ENCODE results near the gene ANKRD12.
"Not testable (repeated sequence)": the region's sequence is repeated elsewhere in the genome, so short reads cannot be mapped to it uniquely, and the experiment has no call there.

The ANKRD12 gene

DNA sequence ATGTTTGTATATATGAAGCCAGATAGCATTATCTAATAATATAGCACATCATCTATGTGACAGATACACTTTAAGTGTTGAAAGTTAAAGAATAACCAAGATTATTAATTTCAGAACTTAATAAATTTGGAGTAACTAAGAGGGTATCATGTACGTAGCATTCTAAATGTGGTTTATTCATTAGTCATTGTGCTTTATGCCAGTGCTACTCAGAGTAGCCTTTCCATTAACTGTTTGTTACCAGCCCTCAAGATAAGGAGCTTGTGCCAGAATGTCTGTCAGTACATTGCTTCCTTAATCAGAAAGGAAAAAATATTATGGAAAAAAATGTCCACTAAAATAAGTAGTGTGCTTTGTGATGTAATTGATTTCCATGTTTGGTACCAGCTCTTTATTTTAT is 103.1 kb downstream of the ANKRD12 start:
- DNase-seq, result no peak

DNA sequence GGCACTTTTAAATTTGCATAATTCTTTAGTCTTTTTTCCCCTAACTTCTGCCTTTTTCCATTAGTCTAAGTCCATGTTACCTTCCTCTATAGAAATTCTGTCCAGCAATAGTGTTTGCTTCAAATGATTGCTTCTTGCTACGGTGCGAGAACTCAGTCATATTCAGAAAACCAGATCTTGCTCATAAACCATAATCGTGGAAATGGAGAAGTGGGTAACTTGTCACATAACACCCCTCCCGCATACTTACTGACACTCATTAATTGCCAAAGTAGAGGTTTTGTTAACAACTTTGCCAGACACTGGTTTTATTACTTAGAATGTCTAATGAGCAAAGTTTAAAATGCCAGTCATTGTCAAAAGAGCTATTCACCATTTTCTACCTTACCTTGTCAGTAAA is 103.7 kb downstream of the ANKRD12 start:
- DNase-seq, result no peak

DNA sequence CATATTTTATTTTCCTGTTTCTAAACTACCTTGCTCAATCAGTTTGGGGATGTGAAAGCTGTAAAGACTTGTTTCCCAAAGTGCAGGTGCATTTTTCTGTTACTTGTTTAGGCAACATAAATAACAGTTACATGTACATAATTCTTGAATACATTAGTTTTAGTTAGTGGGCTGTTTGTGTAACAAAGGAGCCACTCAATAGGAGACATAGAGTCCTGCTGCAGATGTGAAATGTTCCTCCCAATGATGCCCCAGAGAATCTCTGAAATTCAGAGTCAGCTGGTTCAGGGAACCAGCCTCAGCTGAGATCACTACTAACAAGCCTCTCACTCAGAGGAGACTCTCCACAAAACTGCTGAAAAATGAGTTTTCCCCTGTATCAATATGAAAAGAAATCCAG is 106.4 kb downstream of the ANKRD12 start:
- DNase-seq, result no peak

DNA sequence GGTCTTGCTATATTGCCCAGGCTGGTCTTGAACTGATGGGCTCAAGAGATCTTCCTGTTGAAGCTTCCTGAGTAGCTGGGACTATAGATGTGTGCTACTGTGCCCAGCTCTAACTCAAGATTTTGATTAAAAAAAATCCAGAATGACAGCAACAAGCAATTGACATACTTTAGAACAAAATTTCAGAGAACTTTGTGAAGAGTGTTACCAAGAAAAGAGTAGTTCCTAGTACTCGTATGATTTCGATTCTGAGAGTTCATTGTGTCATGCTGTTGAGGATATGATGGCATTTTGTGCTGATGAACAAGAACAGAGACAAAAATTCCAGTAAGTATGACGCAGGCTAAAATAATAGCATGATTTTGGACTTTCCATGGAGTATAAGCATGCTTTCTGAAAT is 107.8 kb downstream of the ANKRD12 start:
- DNase-seq, result no peak

DNA sequence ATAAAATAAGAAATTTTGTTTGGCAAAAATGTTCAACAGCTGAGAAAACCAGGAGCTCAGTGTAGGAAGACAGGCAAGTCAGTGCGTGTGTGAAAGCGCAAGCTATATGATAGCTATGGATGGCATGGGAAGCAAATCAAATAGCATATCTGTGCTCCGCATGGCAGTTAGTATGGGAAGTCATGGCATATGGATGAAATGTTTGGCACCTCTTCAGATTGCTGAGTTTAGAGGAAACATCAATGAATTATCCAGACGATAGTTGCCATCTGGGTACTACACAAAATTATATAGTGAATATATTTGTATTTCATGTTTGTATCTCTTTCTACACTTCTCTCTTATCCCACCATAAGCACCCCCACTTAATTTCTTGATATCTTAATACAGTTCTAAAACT is 112.1 kb downstream of the ANKRD12 start:
- no peak for DNase-seq

DNA sequence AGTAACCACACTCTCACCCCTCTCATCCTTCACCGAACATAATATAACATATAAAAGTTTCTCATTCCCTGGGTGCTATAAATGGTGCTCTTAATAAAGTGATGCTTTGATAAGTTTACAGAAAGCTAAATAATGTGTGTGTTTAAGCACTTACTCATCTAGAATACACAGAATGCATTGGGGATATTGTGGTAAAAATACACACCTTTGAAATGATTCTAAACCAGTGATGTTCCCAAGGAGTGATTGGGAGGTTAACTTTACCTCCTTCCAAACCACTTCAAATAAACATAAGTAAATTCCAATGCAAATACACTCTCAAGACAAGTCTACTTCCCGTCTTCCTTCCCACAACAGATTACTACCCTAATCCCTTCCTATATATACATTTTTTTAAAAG is 112.7 kb downstream of the ANKRD12 start:
- no peak for DNase-seq

DNA sequence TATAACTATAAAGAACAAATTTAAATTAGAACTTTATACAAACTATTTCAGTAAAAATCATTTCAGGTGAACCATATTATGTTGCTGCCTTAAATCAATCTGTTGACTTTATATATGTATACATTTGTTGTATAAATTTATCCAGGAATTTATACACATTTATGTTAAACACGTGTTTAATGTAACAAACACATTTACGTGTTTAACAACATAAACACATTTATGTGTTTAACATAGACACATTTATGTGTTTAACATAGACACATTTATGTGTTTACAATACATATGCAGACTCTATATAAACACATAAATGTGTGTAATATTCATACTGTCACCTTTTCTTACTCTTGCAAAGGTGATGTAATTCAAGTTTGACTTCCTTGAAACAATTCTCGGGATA is 122.6 kb downstream of the ANKRD12 start:
- DNase-seq, result no peak

DNA sequence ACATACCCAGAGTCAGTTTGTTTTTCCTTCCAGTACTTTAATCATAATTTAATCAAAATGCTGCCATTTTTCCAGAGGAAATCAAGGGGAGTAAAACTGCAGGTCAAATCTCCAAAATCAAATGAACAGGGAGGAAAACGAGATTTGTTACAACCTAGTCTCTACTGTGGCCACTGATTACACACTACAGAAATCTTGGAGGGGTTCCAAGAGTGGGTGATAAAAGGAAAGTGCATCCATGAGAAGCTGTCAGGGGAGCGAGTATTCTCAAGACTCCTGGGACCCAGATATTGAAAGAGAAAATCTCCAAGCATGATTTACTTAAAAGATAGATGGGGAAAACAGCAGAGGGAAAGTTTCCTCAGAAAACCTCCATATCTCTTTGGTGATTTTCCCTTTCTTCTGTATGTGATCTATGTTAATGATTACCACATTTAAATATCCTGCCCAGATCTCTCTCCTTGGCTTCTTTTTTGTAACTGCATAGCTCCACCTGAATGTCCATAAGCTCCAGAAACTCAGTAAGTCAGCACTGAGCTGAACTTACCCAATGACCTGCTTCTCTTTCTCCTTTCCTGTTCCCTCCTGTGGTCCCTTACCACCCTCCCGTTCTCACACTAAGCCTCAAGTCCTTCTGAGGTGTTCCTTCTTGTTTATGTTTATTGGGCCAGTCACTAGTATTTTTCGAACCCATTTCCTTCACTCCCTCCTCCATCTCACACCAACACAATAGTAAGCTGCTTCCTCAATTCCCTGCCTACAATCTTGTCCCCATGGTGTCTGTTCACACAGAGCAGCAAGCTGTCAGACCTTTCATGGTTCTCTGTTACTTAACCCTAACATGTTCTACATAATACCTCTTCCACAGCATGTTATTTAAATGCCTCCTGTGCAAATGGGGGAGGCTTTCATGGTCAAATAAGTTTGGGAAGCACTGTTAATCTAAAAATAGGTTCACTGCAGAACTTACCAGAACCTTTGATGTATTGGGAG is 124.1 kb downstream of the ANKRD12 start:
- no peak for DNase-seq

DNA sequence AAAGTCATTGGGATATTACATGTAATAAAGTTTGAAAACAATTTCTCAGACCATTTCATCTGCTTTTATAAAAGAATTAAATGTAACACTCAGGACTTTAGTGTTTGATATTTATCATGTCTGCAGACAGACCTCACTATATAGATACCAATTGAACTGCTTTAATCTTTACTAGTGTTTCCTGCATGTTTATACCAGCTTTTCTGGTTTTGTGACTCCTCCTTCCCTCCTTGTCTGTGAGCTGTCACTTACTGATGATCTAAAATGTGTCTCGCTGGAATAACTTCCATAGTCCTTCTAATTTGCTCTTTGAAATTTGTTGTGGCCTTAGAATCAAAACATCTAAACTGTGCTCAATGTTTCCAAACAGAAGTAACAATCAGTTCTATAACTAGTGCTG is 126.7 kb downstream of the ANKRD12 start:
- DNase-seq, result no peak

DNA sequence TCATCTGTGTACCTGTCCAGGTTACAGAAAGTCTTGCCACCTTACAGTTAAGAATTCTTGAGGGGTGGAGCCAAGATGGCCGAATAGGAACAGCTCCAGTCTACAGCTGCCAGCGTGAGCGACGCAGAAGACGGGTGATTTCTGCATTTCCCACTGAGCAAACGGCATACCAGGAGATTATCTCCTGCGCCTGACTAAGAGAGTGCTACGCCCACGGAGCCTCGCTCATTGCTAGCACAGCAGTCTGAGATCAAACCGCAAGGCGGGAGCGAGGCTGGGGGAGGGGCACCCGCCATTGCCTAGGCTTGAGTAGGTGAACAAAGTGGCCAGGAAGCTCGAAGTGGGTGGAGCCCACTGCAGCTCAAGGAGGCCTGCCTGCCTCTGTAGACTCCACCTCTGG is 128.2 kb downstream of the ANKRD12 start:
- not testable (repeated sequence) for DNase-seq

DNA sequence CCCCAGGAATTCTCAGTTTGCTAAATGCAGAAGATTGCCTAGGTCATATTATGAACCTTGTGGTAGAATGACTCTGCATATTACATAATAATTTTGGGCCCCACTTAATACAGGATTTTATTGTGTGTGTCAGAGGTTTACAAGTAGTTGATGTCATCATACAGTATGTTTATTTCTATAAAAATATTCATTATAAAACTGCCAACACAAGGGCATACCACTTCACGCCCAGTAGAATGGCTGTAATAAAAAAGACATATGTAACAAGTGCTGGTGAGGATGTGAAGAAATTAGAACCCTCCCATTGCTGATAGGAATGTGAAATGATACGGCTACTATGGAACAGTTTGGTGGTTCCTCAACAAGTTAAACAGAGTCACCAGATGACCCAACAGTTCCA is 136.6 kb downstream of the ANKRD12 start:
- no peak for DNase-seq

DNA sequence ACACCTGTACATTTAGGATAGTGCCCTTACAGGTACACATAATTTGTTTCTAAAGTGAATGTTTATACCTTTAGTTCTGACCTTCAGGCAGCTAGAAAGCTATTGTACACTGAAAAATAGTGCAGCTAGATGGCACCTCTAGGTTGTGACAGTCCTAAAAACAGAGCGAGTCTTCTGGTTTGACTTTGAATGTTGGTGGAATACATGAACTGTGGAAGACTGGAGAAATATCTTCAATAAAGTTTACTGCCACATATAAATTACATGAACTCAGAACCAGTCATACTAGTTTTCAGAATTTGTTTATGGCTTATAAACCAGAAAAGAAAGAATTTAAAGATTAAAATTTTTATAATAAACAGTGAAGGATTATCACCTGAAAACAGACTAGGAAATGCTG is 139.3 kb downstream of the ANKRD12 start:
- DNase-seq, result no peak

DNA sequence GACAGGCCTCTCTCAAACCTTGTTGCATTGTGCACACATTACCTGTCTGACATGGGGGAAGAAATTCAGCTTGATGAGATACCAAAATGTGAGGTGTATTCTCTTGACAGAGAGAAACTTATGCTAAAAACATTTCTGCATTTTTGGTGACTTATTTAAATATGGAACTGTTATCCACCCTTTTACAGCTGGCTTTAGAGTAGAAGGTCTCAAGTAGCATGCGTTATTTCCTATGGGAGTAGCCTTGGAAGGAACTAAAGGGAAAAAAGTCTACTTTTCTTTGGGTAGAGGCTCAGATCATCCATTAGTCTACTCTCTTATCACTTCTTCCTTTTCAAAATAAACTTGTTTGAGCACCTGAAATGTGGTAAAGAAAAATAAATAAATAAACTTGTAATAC is 141.4 kb downstream of the ANKRD12 start:
- DNase-seq, result no peak

DNA sequence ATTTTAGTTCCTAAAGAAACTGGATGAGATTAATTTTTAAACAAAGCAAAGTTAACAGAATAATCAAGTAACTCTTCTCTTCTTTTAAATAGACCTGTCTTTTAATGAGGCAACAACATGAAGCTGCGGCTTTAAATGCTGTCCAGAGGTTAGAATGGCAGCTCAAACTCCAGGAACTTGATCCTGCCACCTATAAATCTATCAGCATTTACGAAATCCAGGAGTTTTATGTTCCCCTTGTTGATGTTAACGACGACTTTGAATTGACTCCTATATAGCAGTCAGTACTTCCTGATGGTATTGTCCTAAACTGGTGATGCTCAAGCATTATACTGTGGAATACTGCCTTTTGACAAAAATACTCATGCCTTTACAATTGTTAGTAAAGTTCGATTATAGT is 144.3 kb downstream of the ANKRD12 start:
- DNase-seq, result no peak

DNA sequence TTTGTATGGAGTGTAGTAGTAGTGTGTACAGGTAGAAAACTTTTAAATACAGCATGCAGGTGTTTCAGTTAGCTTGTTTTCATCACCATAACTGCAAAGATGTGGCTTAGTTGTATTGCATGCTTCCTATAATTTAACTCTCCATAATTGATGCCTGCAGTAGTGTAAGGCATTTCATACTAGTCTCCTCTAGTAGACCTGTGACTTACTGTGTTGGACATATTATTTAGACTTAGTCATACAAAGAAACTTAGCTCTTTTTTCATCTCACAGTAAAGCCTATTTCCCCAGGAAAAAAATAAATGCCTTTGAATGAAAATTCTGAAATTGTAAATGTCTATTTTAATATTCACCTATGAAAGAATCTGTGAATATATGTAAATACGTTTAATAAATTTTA is 145.2 kb downstream of the ANKRD12 start:
- DNase-seq, result no peak

DNA sequence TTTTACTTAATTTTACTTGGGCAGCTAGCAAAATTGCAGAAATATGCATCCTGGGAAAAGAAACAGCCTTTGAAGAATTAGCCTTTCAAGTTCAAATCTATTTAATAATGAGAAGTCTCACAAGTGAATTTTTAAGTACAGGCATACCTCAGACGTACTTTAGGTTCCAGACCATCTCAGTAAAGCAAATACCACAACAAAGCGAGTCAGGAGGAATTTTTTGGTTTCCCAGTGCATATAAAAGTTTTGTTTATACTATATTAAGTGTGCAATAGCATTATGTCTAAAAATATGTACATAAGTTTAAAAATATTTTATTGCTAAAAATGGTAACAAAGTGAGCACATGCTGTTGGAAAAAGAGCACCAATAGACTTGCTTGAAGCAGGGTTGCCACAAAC is 147.2 kb downstream of the ANKRD12 start:
- DNase-seq, result no peak

DNA sequence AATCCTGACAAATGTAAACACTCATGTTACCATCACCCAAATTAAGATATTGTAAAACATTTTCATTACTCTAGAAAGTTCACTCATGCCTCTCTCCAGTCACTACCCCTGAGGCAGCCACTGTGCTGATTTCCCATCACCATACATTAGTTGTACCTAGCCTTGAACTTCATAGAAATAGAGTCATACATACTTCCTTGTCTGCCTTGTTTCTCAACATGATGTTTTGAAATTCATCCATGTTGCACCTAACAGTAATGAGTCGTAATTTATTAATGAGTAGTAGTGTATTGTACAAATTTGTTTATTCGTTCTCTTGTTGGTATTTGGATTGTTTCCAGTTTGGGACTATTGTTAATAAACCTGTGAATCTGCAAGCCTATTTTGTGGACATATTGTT is 149.0 kb downstream of the ANKRD12 start:
- no peak for DNase-seq

DNA sequence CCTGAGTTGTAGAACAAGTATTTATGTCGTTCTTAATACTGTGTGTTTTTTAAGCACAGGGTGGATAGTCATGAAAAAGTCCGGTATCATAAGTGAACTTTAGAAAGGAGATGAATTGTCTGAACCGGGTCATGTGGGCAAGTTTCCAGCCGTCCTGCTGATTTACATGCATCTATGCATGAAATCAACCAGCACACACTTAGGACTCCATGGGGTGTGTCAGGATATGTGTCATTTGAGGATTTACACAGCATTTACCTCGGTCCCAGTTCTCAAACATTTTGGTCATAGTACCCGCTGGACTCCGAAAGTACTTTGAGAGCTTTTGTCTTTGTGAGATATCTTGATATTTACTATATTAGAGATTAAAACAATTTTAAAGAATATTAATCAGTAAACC is 150.5 kb downstream of the ANKRD12 start:
- DNase-seq, result no peak

DNA sequence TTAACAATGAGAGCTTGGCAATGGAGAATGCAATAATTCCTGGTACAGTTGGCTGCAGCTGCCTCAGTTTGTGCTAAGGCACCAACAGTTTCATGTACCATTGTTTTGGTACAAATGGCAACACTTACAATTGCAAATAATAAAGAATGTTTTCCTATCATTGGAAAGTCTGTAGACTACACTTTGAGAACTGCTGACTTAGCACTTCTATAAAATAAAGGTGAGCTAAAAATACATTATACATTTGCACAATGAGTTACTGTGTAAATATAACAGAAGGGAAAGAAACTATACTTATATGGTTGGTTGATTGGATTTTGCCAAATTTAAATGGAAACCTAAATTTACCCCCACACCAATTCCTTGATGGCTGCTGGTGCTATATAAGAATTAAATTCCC is 153.1 kb downstream of the ANKRD12 start:
- DNase-seq, result no peak

DNA sequence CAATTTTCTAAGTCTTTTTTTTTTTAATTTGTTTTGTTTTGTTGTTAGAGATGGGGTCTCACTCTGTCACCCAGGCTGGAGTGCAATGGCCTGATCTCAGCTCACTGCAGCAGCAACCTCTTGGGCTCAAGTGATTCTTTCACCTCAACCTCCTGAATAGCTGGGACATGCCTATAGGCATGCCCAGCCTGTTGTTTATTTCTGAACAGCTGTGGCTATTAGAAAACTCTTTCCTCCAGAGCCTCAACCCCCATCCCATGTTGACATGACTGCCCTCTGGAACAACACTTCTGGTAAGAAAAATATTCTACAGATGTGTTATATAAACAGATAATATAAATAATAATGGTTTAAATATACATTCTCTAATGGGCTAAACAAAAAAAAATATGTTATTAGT is 153.6 kb downstream of the ANKRD12 start:
- DNase-seq, result no peak

DNA sequence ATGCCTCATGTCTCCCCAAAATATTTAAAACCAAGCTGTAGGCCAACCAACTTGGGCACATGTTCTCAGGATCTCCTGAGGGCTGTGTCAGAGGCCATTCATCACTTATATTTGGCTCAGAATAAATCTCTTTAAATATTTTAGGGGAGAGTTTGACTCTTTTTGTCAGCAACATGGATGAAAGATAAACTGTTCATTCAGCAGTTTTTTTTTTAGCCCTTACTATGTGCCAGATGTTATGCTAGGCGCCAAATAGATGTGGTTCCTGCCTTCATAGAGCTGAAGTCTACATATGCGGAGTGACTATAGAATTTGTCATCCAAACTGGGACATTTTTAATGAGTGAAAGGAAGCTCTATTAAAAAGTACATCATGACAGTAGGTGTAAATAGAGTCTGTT is 155.5 kb downstream of the ANKRD12 start:
- no peak for DNase-seq

DNA sequence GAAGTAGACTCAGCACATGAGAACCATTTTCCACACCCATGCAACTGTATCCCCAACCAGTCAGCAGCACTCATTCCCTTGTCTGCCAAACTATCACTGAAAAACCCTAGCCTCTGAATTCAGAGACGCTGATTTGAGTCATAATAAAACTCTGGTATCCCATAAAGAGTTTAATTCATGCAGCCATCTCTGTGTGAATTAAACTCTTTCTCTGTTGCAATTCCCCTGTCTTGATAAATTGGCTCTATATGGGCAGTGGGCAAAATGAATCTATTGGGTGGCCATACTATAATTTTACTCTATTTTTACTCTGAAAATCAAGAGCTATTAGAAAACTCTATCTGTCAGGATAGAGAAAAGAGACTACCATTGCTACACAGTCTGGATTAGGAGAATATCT is 157.4 kb downstream of the ANKRD12 start:
- DNase-seq, result no peak

DNA sequence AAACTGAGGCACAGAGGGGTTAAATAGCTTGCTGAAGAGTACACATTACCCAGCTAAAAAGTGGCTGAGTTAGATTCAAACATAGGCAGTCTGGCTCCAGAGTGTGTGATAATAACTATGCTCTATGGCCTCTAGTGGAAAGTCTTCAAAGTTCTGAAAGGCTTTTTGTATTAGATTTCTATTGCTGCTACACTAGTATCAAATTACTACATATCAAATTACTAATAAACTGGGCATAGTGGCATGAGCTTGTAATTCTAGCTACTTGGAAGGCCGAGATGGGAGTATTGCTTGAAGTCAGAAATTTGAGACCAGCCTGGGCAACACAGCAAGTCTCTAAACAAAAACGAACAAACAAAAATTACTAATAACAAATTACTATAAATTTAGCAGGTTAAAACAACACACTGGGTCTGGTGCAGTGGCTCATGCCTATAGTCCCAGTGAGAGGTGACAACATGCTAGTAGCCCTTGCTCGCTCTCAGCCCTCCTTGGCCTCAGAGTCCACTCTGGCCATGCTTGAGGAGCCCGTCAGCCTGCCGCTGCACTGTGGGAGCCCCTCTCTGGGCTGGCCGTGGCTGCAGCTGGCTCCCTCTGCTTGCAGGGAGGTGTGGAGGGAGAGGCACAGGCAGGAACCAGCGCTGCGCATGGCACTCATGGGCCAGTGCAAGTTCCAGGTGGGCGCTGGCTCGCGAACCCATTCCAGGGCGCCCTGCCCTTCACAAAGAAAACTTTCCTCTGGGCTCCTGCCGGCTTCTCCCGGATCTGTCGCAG is 159.8 kb downstream of the ANKRD12 start:
- DNase-seq, result no peak

DNA sequence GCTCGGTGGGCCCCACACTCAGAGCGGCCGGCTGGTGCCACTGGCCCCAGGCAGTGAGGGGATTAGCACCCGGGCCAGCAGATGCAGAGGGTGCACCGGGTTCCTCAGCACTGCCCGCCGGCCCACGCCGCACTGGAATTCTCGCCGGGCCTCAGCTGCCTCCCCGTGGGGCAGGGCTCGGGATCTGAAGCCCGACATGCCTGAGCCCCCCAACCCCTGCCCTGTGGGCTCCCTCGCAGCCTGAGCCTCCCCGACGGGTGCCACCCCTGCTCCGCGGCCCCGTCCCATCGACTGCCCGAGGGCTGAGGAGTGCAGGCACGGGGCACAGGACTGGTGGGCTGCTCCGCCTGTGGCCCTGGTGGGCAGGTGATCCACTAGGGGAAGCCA is 160.4 kb downstream of the ANKRD12 start:
- DNase-seq, result no peak

Data from activated CD4-positive, CD25-positive, alpha-beta regulatory T cell treated with anti-CD3 and anti-CD28 coated beads, Interleukin-2, amount 50 U/mL, for 72 hours (primary cell).